NCI-H82 treated with DMSO at 0.1 percent for 48 hours (cell line): ENCODE data around the gene AGBL1.
"Not testable (repeated sequence)": the region's sequence is repeated elsewhere in the genome, so short reads cannot be mapped to it uniquely, and the experiment has no call there.

ENCODE experiments used
- DNase-seq: peaks from one replicate; lab custom pipeline; 2025; ENCODE audit not compliant: unreplicated experiment; lab: John Stamatoyannopoulos, UW

The AGBL1 gene

DNA sequence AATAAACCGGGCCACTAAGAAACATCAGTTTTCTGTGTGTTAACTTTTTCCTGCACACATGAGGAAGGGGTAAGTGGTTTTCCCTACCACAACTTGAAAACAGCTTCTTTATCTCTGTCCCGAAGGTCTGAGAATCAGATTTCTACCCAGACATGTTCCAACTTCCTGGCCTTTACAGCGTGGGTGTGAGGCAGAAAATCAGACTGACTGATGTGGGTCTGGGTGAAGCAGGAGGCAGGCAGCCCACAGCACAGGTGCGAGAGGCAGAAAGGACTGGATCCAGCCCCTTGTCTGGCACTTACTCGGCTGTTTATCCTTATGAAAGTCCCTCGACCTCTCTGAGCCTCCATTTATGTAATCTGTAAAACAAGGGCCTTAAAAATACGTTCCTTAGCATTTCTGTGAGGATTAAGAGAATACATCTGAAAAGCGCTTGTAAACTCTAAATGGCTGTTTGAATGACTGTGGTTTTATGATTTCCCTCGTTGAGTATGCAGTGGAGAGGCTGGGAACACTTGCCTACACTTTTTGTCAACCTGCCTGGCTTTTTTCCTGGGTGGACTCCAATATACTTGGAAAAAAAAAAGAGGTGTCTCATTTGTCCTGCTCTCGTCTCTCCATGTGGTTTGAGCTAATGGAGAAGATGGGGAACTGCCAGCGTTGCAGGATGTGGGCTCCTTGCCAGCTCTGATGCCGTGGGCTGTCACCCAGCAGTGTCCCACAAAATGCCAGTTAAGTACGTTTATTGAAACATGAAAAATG is 3.1 kb downstream of the AGBL1 start:
- DNase-seq = no peak

DNA sequence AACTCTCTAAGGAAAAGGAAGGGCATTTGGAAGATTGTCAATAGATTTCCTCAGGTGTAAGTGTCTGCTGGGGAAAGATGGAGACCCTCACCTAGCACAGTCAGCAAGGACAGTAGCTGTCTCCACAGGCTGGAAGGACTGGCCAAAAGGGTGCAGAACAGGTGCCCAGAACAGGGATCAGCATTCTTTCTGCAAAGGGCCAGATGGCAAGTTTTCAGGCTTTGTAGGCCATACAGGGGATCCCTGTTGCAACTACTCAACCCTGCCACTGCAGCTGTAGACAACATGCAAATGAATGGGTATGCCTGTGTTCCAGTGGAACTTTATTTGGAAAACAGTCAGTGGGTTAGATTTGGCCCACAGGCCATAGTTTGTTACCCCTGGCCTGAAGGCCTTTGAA is 8.1 kb downstream of the AGBL1 start:
- peak; percentile 45 for DNase-seq

DNA sequence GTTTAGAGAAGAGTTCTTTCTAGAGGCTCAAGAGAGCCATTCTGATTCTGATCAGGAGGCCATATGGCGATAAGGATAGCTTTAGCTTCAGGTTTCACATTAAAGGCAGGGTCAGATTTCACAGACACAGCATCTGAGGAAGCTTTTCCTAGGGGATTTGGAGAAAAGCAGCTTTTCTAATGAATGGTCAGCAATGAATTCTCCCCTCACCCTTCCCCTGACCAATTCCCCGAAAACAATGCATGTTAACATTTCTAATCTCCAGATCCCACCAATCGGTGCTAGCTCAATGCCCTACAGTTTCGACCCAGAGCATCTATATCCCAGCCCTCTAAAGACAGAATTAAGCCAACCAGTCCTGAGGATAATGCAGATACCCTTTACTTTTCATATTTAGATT is 9.8 kb downstream of the AGBL1 start:
- DNase-seq = peak; percentile 91

DNA sequence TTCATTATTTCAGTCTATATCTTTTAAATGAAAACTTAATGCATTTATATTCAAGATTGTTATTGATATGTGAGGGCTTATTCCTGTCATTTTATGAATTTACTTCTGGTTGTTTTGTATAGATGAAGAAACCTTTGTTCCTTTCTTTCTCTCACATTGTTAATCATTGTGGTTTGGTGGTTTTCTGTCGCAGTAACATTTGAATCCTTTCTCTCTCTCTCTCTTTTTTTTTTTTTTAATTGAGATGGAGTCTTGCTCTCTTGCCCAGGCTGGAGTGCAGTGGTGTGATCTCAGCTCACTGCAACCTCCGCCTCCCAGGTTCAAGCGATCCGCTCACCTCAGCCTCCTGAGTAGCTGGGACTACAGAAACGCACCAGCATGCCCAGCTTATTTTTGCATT is 22.1 kb downstream of the AGBL1 start:
- DNase-seq = no peak

DNA sequence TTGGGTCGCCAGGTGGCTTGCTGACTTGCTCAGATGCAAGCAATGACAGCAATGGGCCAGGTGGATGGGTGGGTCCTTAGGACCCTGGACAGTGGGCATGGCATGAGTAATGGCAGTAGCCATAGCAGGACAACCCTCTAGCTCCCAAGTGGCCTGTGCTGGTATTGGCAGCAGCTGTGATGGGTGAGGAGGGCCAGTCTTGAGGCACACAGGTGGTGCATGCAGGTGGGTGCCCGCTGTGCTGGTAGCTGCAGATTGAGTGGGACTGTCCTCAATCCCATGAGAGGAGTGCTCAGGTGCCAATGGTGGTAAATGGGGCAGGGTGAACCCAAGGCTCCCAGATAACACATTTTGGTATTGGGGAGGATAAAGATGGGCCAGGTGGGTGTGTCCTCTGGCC is 24.2 kb downstream of the AGBL1 start:
- DNase-seq = no peak

DNA sequence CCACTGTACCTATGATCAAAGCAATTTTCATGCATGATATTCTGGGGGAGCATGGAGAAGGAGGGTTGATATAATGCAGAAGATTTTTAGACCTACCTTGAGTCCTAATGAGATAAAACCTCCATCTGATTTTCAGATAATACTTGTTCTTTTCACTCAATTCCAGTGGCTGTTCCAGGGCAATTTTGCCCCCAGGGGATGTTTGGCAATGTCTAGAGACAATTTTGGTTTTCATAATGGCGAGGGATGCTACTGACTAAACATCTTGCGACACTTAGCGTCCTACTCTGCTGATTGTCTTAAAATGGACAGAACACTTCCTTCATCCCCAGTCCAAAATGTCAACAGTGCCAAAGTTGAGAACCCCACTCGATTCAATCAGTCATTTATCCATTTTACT is 26.6 kb downstream of the AGBL1 start:
- no peak for DNase-seq

DNA sequence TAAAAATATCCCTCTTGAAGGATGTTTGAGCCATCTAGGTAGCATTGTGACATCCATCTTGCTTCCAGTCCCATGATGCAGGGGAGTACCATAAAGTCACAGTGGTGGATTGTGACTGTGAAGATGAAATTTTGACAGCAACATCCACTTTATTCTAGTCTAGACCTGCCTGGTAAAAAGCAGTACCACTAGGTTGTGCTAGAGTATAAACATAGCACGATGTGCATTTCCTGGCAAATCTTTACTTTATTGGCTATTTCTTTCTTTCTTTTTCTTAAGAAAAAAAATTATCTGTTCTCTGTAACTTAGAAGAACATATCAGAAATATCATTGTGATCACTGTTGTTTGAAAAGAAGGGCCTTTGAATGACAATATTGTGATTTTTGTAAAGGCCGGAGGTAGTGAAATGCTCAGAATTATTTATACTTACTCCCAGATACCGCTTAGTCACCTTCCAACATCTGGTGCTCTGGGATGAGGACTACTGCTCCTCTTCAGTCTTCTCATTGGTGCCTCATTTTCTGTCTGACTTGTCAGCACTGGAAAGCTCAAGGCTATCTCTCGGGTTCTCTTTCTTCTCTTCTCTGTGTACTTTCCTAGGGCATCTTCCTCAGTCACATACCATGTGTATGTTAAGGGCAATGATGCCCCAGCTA is 35.6 kb downstream of the AGBL1 start:
- no peak for DNase-seq

DNA sequence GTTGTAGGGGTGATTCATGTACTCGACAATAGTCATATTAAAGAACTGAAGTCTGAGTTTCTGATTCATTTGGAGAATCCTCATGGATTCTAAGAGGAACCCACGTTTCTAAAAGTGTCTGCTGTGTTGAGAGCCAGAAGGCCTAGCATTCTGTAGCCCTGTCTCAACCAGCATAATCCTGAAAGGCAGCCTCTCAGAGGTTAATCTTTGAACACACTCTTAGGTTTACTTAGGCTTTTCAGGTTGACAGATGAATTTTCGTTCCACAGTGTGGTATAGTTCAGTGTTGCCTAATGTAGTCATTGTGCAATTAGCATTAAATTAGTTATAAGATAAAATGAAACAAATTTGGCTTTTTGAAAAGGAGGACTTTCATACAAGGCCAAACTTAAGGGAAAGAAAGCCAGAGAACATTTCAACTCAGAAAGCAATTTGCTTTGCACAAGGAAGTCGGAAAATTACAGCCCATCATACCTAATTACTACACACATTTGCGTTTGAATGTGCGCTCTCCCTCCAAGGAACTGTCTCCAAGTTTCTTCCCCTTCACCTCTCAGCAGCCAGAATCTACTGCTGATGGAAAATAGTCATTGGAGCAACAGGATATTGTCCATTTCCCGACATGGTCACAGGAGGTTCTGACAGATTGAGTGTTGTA is 42.0 kb downstream of the AGBL1 start:
- DNase-seq = no peak

DNA sequence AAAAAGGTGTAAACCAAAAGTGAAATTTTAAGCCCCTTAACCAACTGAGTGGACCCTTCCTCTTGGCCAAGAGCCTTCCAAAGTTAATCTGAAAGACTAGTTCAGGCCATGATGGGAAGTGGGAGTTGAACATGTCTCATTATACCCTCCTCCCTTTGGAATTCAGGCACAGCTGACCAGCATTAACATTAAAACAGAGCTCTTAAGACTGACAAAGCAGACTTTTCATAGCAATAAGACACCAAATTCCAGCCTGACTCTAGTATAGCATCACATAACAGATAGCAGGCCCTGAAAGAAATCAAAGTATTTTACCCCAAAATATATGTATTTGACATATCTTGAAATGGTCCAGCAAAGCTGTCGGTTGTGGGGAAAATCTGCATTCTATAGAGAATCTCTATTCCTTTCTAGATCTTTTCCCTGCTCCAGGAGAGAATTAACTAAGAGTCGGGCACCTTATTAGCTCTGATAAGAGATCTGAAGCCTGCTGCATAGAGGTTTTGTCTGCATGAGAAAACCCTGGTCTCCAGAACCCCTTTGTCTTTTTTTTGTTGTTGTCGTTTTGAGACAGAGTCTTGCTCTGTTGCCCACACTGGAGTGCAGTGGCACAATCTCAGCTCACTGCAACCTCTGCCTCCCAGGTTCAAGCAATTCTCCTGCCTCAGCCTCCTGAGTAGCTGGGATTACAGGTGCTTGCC is 43.2 kb downstream of the AGBL1 start:
- not testable (repeated sequence) for DNase-seq

DNA sequence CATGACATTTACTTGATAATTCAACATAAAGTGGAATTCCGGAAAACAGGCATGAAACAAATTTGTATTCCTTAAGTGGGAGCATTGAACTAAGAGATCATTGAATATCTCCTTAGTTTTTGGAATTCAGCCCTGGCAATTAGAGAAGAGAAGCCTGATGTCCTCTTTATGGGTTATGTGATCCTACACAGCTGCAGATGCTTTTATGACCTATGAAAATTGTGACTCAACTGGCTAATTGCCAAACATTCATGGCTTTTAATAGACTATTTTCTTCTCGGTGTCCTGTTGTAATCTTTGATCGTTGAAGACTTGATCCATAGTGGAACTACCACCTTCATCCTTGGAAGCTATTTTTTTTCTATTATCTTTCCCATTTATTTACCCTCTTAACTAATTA is 46.1 kb downstream of the AGBL1 start:
- DNase-seq = no peak

DNA sequence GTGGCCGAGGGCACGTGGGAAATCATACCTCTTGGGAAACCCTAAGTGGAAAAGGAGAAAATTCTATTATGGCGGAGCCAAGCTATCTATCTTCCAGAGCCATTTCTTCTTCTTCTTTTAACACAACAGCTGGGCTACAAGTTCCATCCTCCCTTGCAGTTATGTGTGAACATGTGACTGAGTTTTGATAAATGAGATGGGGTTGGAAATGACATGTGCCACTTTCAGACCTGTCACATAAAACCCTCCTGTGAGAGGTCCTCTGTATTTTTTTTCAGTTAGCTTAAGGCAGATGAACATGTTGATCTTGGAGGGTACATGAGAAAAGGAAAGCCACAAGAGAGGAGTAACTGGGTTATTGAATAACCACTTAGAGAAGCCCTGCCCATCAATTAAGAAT is 47.9 kb downstream of the AGBL1 start:
- no peak for DNase-seq

DNA sequence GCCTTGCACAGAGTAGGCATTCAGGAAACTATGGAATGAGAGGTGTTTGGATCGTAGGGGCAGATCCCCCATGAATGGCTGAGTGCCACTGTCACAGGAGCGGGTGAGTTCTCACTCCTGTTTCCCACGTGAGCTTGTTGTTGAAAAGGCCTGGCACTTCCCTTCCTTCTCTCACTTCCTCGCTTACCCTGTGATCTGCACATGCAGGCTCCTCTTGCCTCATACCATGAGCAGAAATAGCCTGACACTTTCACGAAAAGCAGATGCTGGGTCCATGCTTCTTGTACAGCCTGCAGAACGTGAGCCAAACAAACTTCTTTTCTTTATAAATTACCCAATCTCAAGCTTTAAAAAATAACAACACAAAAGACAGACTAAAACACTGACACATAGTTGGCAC is 55.4 kb downstream of the AGBL1 start:
- DNase-seq = no peak

DNA sequence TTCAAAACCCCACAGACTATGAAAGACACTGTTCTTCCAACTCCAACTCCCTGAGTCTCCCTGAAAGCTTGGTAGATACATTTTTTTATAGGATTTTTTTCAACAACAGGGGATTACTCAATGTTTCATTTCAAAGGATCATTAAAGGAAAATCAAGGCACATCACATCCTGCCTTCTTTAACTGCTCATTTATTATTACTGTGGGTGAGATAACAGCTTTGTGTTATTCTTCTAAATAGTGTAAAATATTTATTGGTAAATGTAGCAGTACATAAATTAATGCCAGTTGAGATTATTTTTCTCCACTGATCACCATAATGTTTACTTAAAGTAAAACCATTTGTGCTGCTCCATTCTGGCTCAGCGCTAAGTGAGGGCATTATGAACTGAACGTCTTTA is 57.2 kb downstream of the AGBL1 start:
- DNase-seq = no peak

DNA sequence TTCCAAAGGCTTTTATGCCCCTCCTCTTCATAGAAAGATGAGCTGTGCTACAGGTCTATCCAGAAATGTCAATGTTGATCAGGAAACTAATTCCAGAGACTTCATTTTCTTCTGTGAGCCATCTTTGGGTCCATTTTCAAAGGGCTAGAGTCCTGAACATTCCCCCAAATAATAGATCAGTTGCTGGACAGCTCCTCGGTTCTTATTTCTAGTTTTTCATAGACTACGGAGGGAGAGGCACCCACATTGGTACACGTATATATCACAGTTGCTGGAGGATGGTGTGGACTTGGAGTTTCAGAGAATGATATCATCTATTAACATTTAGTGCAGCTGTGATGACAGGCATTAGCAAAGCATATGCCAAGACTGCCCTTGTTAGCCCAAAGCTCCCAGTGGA is 59.1 kb downstream of the AGBL1 start:
- no peak for DNase-seq

DNA sequence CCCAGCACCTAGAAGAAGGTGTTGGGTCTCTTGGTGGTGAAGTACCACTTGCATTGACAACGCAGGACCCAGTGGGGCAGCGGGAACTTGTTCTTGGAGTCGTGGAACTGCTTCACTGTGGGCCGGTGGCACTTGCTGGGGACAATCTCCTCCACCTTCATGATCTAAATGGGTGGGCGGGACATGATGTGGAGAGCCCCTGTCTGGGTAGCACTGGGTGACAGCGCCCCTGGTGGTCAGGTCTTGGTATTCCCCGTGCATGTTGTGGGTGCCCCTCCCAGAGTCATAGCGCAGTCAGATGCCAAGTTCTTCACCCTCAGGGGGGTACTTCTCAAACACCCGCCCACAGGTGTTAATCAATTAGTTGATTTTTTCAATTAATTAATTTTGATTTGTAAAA is 60.2 kb downstream of the AGBL1 start:
- DNase-seq = no peak

DNA sequence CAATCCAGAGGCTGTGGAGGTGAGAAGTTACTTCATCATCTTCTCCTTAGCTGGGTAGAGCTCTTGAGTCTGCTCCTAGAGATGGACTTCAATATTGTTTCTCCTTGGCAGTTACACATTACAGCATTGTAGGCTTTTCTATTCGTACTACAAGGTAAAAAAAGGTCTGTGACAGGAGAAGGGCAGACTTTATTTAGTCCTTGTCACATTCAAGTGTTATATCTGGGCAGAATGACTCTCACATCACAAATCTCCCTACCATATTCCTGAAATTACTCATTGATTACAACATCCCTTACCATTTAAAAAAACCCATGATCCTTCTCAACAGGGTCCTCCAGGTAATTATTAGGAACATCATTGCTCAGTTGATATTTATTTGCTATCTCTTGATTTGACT is 75.0 kb downstream of the AGBL1 start:
- DNase-seq = no peak

DNA sequence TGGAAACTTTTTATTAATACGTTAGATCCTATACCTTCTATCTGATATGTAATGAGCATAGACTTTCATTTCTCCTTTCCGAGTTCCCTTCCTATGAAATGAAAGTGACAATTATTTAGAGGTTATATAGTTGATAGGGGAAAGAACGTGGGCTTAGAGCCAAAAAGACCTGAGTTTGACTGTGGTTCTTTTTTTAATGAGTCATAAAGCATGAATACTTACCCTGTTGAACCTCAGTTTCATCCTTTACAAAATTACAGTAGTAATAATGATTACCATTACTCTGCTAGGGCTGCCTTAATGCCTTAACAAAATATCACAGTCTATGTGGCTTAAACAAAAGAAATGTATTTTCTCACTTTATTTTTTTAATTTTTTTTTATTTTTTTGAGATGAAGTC is 75.9 kb downstream of the AGBL1 start:
- no peak for DNase-seq

DNA sequence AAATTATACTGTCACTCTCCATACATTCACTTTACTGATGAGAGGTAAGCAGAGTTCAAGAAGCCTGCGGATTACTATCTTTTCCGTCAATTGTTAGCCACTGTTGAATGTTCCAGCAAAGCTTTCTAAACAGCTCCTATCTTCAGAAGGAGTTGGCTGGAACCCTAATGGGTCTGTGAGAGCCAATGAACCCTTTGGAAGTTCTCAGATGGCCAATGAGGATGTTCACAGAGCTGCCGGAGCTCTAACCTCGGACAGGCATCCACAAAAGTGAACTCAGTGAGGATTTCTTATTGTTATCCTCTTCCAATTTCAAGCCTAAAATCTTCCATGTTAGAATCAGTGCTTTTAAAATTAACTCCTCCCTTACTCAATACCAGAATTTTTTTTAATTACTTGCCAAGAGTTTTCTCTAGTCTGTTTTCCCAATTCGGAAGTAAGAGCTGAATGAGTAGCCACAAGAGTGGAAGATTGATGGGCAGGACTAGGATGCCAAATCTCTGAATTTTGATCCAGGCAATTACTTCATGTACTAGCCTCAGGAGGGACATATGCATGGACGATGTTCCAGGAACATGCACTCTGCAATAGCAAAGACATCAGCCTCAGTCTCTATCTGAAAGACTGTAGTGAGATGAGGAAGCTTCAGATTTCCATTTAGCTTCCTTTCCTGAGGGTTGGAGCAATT is 78.1 kb downstream of the AGBL1 start:
- no peak for DNase-seq

DNA sequence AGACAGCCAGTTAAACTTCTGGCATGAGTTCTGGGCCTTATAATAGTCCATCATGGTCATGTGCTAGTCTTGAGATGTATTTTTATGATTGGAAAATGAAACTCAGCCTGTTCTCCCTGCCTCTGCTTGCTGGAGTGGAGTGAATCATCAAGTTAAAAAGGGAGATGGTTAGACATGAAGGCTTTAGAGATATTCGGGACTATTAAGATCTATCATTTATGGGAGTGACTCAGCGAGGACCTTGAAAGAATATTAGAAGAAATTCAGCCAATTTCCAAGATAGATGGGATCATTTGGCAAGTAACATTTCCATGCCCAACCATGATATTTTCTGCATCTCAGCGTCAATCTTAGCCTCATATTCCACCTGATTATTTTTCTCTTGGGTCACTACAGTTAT is 79.8 kb downstream of the AGBL1 start:
- no peak for DNase-seq

DNA sequence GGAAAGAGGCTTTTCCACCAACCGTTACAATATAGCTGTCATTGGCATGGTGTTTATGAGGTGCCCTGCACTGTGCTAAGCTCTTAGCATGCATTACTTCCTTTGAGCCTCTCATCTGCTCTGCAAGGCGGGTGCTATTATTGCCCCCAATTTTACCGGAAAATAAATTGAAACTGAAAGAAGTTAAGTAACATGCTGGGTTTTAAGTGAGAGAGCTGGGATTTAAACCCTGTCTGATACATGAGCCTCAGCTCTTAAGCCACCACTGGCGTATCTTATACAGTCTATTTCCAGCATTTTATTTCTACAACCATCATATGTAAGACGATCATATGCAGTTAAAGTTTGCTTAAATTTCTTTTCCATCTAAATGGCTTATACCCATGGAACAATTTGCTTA is 81.6 kb downstream of the AGBL1 start:
- no peak for DNase-seq

DNA sequence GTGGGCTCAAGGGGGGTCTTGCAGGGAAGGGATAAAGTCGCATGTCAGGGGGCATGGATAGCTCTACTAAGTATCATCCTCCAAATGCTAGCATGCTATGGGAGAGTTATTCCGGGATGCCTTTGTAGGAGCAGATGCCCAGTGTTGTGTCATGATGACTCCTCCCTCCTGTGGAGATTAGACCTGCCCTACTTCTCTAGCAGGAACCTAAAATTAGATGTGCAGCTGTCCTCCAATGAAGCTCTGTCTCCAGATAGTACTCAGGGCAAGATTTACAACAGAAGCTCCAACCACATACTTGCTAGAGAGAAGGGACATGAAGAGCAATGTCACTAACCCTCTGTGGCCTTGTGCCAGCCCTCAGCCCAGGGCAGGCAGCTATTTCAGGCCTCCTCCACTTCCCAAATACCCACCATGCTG is 82.5 kb downstream of the AGBL1 start:
- peak; percentile 17 for DNase-seq
